ENCODE measurements around the gene KLK3.
"Not testable (repeated sequence)": the region's sequence is repeated elsewhere in the genome, so short reads cannot be mapped to it uniquely, and the experiment has no call there.

The KLK3 gene

GRCh38 chr19:50854636-50855410, at the start of gene KLK3:
KLK3 (plus strand) TSS chr19:50854915; CDS start chr19:50854956, 41 bp downstream.
- DNase-seq (ENCODE audit: insufficient read length, low spot score) (no peak), FAIRE-seq (no peak)

- no peak for FAIRE-seq
- no peak for DNase-seq (ENCODE audit: insufficient read length, low spot score)
Observed at GRCh38 chr19:50808856-50809255, 45.9 kb upstream of the KLK3 start.

DNA sequence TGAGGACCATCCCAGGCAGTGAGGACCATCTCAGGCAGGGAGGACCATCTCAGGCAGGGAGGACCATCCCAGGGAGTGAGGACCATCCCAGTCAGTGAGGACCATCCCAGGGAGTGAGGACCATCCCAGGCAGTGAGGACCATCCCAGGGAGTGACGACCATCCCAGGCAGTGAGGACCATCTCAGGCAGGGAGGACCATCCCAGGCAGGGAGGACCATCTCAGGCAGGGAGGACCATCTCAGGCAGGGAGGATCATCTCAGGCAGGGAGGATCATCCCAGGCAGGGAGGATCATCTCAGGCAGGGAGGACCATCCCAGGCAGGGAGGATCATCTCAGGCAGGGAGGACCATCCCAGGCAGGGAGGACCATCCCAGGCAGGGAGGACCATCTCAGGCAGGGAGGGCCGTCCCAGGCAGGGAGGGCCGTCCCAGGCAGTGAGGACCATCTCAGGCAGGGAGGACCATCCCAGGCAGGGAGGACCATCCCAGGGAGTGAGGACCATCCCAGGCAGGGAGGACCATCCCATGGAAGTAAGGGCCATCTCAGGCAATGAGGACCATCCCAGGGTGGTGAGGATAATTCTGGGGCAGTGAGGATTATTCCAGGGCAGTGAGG, 43.0 kb upstream of the KLK3 start:
- not testable (repeated sequence) for DNase-seq (ENCODE audit: insufficient read length, low spot score)
- FAIRE-seq = peak; percentile 71

GRCh38 chr19:50812474-50812873, 42.2 kb upstream of the KLK3 start:
- FAIRE-seq (no peak), DNase-seq (ENCODE audit: insufficient read length, low spot score) (no peak)

GRCh38 chr19:50814883-50815282, 39.8 kb upstream of the KLK3 start:
- no peak for FAIRE-seq
- no peak for DNase-seq (ENCODE audit: insufficient read length, low spot score)

- no peak for DNase-seq (ENCODE audit: insufficient read length, low spot score)
- no peak for FAIRE-seq
Observed at GRCh38 chr19:50815439-50815838, 39.3 kb upstream of the KLK3 start.

GRCh38 chr19:50817941-50818858, 36.5 kb upstream of the KLK3 start:
- DNase-seq (ENCODE audit: insufficient read length, low spot score) (no peak), FAIRE-seq (no peak)

GRCh38 chr19:50818859-50819472, 35.7 kb upstream of the KLK3 start:
- DNase-seq (ENCODE audit: insufficient read length, low spot score) (no peak), FAIRE-seq (no peak)

GRCh38 chr19:50819636-50820035, 35.1 kb upstream of the KLK3 start:
- DNase-seq (ENCODE audit: insufficient read length, low spot score) (no peak), FAIRE-seq (no peak)

GRCh38 chr19:50820086-50820485, 34.6 kb upstream of the KLK3 start:
- no peak for FAIRE-seq
- no peak for DNase-seq (ENCODE audit: insufficient read length, low spot score)

DNA sequence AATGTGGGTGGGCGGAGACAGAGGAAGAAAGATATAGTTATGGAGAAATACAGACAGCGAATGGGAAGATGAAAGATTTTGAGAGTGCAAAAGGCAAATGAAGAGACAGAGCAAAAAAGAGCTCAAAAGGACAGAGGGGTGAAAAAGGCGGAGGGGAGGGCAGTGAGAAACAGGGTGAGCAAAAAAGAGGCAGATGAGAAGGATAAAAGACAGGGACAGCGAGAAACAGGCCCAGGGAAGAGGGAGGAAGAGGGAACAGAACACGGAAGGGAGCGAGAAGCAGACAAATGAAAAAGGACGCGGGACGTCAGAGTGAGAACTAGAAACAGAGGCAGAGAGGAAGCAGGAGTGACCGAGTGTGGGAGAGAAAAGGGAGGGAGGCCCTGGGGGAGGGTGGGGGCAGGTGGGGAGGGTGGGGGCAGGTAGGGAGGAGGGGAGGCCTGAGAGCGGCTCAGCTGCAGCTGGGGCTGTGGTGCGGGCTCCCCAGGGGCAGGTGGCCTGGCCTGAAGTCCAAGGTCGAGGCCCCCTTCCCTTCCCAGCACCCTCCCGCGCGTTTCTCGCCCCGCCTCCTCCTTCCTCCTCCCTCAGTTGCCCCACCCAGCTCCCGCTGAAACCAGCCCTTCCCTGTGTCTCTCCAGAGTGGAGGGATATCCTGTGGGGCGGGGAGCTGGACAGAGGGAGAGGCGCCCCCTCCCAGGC, 34.0 kb upstream of the KLK3 start:
- no peak for FAIRE-seq

DNA sequence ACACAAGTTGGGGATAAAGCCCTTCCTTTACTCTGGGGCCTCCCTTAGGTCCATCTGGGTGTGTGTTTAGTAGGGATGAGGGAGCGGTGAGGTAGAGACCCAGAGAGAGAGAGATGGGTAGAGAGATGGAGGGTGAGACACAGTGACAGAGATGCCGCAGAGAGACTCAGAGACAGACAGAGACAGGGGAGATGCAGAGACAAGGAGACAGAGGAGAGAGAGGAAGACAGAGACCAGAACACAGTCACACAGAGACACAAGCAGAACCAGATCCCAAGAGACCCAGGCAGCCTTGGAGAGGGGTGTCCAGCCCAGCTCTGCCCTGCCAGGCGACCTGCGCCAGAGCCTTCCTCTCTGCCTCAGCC, 33.5 kb upstream of the KLK3 start:
- no peak for DNase-seq (ENCODE audit: insufficient read length, low spot score)
- no peak for FAIRE-seq

More for the DNA sequence above, 34.0 kb upstream of the KLK3 start:
- no peak for DNase-seq (ENCODE audit: insufficient read length, low spot score)

GRCh38 chr19:50821622-50822021, 33.1 kb upstream of the KLK3 start:
- FAIRE-seq (no peak), DNase-seq (ENCODE audit: insufficient read length, low spot score) (no peak)

DNA sequence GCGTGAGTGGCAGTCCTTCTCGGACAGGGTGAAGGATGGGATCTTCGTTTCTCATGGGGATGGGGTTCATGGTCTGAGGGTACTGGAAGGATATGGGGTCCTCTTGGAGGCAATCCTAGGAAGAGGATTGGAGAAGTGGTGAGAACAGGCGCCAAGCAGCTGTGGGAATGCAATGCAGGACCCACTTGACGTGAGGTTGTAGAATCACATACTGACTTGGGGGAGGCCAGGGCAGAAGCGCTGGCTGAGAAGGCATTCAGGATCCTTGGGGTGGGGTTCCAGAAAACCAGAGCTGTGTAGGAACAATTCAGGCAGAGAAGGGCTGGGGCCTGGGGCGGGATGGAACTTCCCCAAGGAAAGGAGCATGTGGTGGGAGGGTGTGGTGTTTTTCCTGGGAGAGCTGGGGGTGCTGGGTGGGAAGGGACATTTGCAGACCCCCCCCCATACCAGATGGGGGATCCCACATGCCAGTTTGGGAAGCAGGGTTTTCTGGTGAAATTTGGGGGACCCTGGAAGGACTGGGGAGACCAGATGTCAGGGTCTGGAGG, 32.0 kb upstream of the KLK3 start:
- DNase-seq (ENCODE audit: insufficient read length, low spot score) (no peak), FAIRE-seq (no peak)

GRCh38 chr19:50823389-50824042, 31.2 kb upstream of the KLK3 start, which contains the start of gene KLK1:
KLK1 (minus strand) TSS chr19:50823787; CDS start chr19:50823748, 39 bp downstream.
- FAIRE-seq (no peak), DNase-seq (ENCODE audit: insufficient read length, low spot score) (no peak)

GRCh38 chr19:50826492-50827240, 28.0 kb upstream of the KLK3 start:
- no peak for FAIRE-seq
- no peak for DNase-seq (ENCODE audit: insufficient read length, low spot score)

DNA sequence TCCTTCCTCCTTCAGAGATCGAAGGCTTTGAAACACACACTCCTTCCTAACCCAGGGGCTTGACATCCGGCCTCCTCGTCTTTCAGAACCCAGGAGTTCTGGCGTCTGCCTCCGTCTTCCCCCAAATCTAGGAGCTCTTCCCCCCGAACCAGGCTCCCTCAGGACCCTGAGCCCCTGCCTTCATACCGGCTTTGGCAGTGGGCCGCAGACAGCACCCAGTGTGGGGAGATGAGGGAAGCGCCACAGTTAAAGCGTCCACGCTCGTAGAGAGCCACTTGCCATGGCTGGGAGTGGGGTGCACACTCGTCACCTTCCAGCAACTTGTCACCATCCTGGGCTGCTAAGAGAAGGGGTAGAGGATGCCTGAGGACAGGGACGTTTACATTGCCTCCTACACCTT, 27.2 kb upstream of the KLK3 start:
- FAIRE-seq (no peak), DNase-seq (ENCODE audit: insufficient read length, low spot score) (no peak)

DNA sequence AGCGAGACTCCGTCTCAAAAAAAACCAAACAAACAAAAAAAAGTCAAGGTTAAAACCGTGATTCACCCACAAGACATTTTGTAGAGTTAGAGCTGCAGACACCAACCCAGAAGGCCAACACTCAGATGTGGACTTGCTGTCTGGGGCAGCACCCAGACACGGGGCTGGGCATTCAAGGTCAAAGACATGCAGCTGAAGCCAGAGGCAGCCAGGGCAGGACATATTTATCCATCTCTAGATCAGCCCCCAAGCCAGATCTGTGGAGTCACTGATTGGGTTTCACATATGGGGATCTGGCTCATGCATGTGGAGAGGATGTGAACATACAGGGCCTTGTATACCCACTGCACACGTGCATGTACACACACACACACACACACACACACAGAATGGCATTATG, 24.9 kb upstream of the KLK3 start:
- DNase-seq (ENCODE audit: insufficient read length, low spot score) = no peak
- FAIRE-seq = peak; percentile 28

All from HTR-8/SVneo (cell line).